HG03342 (cell line): Measurements from ENCODE around the gene SNAPC2.
"Not testable (repeated sequence)": the region's sequence is repeated elsewhere in the genome, so short reads cannot be mapped to it uniquely, and the experiment has no call there.

Experiments
- ATAC-seq: cut with Tn5 transposase; IDR thresholded peaks from one replicate; pipeline ENCODE4 v1.9.1; 2021; ENCODE audit warnings: mild to moderate bottlenecking, moderate library complexity; ENCODE audit not compliant: unreplicated experiment

Gene SNAPC2

GRCh38 chr19:7920519-7921301, 572 bp downstream of the SNAPC2 start:
- peak; percentile 31 for ATAC-seq

- no peak for ATAC-seq
Observed at GRCh38 chr19:7921302-7921966, 1.3 kb downstream of the SNAPC2 start.

GRCh38 chr19:7921967-7922835, 2.1 kb downstream of the SNAPC2 start:
- no peak for ATAC-seq

- ATAC-seq: no peak
Observed at GRCh38 chr19:7922836-7923195, 2.7 kb downstream of the SNAPC2 start.

GRCh38 chr19:7923295-7924191, 3.4 kb downstream of the SNAPC2 start:
- no peak for ATAC-seq

- ATAC-seq: no peak
Observed at GRCh38 chr19:7924241-7924640, 4.1 kb downstream of the SNAPC2 start.

GRCh38 chr19:7924651-7925170, 4.6 kb downstream of the SNAPC2 start:
- ATAC-seq: no peak

- no peak for ATAC-seq
Observed at GRCh38 chr19:7925171-7925851, 5.2 kb downstream of the SNAPC2 start.

- ATAC-seq: no peak
Observed at GRCh38 chr19:7926021-7926726, 6.0 kb downstream of the SNAPC2 start, which contains the start of gene CTXN1. Gene CTXN1 (minus strand): TSS chr19:7926135. CDS start chr19:7925538, 597 bp downstream.

- ATAC-seq: no peak
Observed at GRCh38 chr19:7926727-7927604, 6.8 kb downstream of the SNAPC2 start.

GRCh38 chr19:7927605-7928333, 7.6 kb downstream of the SNAPC2 start:
- ATAC-seq: no peak

- ATAC-seq: no peak
Observed at GRCh38 chr19:7928334-7928706, 8.2 kb downstream of the SNAPC2 start.

- ATAC-seq: no peak
Observed at GRCh38 chr19:7928741-7929701, 8.9 kb downstream of the SNAPC2 start.

- not testable (repeated sequence) for ATAC-seq
Observed at GRCh38 chr19:7930030-7930429, 9.9 kb downstream of the SNAPC2 start.

- ATAC-seq: no peak
Observed at GRCh38 chr19:7930765-7931164, 10.6 kb downstream of the SNAPC2 start.
